TTC549 (cell line): ENCODE results near the gene ST3GAL5.
"Not testable (repeated sequence)": the region's sequence is repeated elsewhere in the genome, so short reads cannot be mapped to it uniquely, and the experiment has no call there.

Source experiments
- FAIRE-seq: peaks from 2 replicates; lab custom pipeline; 2012; peaks lifted over from hg19 to GRCh38; lab: Jason Lieb, UNC

The ST3GAL5 gene

DNA sequence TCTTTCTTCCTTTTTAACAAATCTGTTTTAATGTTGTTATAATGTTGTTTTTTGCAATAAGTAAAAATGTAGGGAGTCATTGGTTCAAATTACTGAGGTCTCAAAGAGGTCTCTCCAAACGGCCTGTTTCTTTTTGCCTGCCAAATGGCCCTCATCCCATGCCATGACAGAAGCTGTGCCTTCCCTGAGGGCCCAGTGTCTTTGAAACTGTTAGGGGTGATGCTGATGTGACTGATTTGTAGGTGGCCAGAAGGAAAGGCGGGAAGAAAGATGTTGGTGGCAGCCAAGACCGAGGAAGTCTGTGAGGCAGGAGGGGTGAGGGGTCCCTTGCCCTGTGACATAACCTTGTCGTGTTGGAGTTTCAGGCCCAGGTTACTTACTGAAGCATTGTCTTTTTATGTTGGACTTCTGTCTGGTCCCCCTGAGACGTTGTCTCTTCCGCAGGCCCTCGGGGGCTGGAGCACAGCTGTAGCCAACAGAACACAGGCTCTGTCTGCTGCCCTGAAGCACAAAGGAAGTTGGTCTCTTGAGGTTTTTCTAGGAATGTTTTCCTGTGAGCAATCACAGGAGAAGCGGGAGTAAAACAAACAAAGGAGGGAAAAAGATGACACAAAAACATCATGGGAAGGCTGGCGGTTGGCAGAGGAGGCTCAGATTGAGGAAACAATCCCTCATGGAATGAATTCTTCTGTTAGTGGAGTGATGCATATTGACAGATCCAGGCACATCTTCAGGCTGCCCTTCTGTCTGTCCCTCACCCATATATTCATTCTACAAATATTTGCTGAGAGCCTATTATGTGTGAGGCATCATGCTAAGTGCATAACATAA, 4.9 kb upstream of the ST3GAL5 start:
- FAIRE-seq, result no peak

DNA sequence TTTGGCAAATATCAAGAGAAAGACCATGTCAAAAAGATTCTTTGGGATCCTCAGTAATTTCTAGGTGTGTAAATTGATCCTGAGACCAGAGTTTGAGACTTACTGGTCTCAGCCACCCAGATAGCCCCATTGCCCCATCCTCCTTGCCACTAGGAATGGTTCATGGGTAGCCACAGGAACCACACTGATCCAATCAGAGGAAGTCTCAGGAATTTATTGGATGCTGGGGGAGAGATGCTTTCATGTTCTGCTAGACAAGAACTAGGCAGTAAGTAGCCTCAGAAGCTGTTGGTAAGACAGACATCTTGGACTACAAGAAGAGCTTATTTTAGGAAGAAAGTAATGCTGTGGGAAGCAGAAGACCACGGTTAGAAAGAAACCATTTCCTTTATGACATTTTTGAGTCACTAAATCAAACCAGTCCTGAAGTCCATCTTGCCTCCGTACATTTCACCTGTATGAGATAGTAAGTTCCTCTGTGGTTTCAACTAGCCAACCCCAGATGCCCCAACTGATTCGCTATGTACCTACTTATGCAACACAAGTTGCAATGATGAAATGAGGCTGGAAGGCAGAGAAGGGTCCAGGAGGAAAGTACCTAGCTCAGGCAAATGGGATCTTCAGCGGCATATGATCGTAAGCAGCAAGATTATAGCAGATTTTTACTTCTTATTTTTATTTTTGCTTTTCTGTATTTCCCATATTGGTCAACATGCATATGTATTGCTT, 3.6 kb upstream of the ST3GAL5 start:
- no peak for FAIRE-seq

DNA sequence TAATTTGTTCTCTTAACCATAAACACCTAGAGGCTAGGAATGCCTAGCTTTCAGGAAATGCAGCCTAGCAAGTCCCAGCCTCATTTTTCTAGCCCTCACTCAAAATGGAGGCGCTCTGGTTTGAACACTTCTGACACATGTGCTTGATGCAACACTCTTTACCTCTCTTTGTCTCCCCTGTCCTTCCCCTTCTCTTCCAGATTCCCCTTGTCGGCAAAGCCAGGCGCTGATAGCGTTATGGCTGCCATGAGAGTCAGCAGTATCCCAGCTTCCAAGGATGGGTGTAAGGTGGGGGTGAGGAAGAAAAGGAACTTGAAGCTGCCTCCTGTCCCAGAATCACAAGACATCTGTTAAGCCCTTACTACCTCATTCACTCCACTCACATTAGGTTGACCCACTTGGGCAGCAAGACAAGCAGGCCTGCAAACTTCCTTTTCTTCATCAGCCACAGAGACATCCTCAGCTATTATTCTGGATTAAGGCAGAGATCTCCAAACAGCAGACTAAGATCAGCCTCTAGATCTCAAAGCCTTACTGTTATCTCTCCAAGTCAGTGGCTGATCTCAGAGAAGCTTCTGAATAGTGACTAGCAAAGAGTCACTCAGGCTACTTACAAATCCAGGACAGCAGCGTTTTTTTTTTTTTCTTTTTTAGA, 1.9 kb upstream of the ST3GAL5 start:
- FAIRE-seq, result no peak

DNA sequence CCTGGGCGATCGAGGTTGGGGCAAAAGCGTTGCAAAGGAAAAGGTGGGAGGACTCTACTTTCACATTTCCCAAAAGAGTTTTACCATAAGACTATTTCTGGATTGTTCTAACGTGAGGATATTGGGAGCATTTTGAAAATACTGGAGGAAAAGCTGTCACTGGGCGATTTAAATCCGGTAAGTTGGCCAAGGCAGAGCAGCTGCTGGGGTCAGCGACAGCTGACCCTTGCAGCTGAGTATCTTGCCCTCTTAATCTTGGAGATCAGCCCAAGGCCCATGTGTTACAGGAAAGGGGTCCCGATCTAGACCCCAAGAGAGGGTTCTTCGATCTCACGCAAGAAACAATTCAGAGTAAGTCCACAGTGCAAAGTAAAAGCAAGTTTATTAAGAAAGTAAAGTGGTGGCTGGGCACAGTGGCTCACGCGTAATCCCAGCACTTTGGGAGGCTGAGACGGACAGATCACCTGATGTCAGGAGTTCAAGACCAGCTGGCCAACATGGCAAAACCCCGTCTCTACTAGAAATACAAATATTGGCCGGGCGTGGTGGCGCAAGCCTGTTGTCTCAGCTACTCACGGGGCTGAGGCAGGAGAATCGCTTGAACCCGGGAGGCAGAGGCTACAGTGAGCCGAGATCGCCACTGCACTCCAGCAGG, 964 bp upstream of the ST3GAL5 start:
- no peak for FAIRE-seq

DNA sequence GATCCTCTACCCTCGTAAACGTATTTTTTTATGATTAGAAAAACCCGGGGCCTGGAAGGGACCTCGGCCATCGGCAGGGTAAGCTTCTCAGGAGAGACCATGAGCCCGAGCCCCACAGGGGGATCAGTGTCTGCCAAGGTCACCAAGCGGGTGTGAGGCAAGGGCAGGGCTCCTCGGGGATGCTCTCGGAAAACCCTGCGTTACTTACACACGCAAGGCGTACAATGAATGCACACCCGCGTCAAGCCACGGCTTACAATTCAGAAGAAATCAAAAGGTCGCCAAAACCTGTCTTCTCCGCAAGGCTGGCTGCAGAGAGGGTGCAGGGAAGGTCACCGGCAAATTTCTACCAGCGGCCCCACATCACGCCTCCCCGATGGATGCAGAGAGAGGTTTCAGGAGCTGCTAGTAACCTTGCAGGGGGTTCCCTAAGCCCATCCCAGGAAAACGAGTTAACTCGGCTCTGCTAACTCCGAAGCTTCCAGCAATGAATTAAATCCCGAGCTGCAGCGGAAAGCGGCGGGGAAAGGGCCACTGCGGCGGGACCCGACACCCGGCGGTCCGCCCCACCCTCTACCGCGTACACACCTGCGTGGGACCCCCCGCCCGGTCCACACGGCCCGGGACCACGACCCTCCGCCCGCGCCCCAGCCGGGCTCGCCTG, 638 bp downstream of the ST3GAL5 start:
- no peak for FAIRE-seq

DNA sequence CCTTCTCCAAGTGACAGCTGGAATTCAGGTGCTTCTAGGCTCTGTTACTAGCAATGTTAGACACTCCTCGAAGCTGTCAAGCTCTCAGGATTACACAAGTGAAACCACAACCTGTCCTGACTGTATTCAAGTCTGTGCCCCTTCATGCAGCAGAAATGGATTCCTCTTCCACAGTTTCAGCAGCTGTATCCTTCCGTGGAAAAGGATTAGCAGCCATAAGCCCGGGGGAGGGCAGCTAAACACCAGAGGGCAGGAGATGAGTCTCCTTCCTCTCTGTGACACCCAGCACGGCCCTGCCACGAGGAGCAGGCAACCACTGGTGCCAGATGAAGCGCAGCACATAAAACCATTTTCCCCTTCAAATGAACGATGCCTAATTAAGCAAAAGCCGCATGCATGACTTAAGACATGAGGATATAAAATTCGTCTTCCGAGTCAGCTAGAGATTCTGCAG, 1.2 kb downstream of the ST3GAL5 start:
- no peak for FAIRE-seq

GRCh38 chr2:85886590-85886989, 2.2 kb downstream of the ST3GAL5 start:
- FAIRE-seq, result no peak

DNA sequence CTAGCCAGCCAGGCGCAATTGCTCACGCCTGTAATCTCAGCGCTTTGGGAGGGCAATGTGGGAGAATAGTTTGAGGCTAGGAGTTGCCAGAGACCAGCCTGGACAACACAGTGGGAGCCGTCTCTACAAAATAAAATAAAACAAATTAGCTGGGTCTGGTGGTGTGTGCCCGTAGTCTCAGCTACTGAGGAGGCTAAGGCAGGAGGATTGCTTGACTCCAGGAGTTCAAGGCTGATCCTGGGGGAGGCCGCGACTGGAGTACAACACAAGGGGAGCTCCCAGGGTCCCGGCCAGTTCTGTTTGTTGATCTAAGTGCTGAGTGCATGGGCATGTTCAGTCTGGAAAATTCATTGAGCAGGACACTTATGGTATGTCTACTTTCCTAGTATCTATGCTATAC, 2.6 kb downstream of the ST3GAL5 start:
- FAIRE-seq, result no peak

DNA sequence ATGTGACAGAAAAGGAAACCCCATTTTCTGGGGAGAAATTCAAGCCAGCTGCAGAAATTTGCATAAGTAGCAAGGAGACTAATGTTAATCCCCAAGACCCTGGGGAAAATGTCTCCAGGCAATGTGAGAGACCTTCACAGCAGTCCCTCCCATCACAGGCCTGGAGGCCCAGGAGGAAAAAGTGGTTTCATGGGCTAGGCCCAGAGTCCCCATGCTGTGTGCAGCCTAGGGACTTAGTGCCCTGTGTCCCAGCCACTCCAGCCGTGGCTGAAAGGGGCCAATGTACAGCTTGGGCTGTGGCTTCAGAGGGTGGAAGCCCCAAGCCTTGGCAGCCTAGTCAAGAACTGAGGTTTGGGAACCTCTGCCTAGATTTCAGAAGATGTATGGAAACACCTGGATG, 7.0 kb downstream of the ST3GAL5 start:
- not testable (repeated sequence) for FAIRE-seq

DNA sequence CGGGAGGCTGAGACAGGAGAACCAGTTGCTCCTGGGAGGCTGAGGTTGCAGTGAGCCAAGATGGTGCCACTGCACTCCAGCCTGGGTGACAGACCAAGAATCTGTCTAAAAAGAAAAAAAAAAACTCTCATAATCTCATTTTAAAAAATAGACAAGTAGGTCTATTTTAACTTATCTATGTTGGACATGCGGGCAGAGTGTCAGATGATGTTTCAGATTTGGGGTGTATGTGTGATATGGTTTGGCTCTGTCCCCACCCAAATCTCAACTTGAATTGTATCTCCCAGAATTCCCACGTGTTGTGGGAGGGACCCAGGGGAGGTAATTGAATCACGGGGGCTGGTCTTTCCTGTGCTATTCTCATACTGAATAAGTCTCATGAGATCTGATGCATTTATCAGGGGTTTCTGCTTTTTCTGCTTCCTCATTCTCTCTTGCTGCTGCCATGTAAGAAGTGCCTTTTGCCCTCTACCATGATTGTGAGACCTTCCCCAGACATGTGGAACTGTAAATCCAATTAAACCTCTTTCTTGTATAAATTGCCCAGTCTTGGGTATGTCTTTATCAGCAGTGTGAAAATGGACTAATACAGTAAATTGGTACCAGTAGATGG, 8.0 kb downstream of the ST3GAL5 start:
- FAIRE-seq, result not testable (repeated sequence)

GRCh38 chr2:85878719-85879370, 9.9 kb downstream of the ST3GAL5 start:
- FAIRE-seq, result no peak

- no peak for FAIRE-seq
Observed at GRCh38 chr2:85875350-85876050, 13.3 kb downstream of the ST3GAL5 start.

DNA sequence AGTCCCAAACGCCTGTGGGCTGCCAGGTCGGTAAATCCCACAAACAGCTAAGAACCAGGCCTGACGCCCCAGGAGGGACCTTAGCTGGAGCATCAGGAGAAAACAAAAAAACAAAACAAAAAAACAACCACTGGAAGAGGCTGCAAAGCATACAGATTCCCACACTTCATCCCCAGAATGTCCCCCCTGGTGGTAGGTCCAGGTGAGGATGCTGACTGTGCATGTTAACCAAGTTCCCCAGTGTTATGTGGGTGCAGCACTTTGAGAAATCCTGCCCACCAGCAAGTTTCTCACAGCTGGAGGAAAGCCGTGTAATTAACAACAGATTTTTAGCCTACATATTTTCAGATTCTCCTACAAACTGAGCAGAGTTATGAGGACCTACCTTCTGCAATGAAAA, 15.1 kb downstream of the ST3GAL5 start:
- FAIRE-seq, result no peak

- no peak for FAIRE-seq
Observed at GRCh38 chr2:85872536-85873161, 16.1 kb downstream of the ST3GAL5 start.

DNA sequence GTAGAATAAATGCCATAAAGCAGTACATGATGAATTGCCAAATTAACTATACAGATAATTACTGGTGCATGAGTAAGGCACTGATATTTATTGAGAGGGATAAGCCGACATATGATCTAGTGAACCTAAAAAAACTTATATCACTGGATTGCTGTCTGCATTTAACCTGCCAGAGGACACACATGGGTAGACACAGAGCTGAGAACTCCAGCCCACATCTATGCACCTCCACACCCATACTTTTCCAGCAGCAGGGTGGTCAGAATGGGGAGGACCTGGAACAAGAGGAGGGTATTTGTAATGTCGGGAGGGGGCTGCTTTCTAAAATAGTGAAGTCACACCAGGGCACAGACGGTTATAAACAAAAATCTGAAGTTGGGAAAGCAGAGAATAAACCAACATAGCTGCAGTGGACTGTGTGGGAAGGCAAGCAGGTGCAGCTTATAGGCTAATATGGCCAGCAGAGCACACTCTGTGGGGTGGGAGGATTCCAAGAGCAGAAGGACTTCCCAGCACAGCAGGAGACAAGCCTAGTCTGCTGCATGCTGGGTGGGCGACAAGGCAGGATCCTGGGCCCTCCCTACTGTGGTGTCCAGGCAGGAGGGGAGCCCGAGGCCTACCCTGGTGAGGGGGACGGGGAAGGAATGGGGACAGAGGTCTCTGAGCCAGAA, 17.2 kb downstream of the ST3GAL5 start:
- FAIRE-seq, result no peak

GRCh38 chr2:85868822-85869221, 20.0 kb downstream of the ST3GAL5 start:
- no peak for FAIRE-seq

- no peak for FAIRE-seq
Observed at GRCh38 chr2:85867556-85868292, 21.1 kb downstream of the ST3GAL5 start.

DNA sequence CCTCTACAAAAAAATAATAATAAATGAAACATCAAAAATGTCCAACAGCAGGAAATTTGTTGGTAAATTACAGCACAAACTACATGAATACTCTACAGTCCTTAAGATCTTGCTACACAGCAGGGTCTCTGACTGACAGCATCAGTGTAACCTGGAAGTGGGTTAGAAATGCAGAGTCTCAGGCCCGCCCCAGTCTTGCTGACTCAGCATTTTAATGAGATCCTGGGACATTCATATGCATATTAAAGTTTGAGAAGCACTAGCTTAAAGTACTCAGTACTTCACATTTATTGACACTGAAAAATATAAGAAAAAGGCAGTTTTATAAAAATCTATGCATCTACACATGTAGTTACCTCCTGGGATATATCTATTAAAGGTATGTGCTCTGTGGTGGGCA, 21.7 kb downstream of the ST3GAL5 start:
- FAIRE-seq, result no peak
